ENCODE measurements around the gene DNALI1.

DNA sequence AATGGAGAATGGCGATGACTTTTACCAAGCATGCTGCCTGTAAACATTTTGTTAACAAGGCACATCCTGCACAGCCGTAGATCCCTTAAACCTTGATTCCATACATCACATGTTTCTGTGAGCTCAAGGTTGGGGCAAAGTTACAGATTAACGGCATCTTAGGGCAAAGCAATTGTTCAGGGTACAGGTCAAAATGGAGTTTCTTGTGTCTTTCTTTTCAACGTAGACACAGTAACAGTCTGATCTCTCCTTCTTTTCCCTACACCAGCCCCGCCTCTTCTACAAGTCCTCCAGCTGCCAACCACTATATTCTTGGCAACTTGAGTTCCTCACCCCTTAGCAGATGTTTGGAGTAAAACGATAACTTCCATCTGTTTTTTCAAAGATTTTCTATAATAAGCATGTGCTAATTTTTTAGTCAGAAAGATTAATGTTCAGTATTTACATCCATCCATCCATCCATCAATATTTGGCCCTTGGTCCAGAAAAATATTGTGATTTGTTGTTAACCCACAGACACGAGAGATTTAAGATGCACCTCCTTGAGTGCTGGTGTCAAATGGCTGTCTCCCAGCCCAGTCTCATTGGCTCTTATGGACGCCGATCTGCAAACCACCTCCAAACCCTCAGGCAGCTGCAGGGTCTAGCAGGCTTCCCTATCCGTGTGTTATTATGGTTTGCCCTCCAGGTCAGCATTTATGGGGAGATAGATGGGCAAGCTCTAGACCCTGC is 3.8 kb downstream of the DNALI1 start:
- no peak for TF ChIP-seq CTCF (conservative IDR thresholded peaks at IDR 0.05; ENCODE audit: low read depth, low read length)
- no peak for TF ChIP-seq EZH2 (IDR thresholded peaks at IDR 0.05; ENCODE audit: borderline replicate concordance, low read depth, low read length, poor library complexity, severe bottlenecking)

Measured in A673 (cell line).